Effector CD8-positive, alpha-beta T cell (primary cell): ENCODE measurements around the gene FAM149B1.

Experiments
- DNase-seq: peaks from one replicate; lab custom pipeline; 2025; lab: John Stamatoyannopoulos, UW

FAM149B1 gene

DNA sequence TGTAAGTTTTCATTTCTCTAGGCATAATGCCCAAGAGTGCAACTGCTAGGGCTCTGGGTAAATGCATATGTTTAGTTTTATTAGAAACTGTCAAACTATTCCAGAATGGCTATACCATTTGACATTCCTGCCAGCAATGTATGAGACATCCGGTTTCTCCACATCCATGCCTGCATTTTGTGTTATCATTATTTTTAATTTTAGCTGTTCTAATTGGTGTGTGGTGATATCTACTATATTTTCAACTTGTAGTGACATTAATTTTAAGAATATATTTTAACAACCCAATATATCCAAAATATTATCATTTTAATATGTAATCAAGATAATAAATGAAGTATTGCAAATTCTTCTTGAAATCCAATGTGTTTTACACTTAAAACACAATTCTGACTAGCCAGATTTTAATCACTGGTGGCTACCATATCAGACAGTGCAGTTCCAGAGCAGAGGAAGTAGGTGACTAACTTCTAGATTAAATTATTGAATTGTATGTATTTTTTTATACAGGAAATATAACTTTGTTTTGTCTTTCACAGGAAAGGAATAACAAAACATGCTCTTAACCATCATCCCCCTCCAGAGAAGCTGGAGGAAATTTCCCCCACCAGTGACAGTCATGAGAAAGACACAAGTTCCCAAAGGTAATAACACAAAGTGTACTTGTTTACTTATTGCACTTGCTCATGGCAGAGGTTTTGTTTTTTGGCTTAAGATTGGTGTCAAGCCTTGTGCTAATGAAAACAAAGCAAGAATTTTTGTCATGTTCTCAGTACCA lies 6.4 kb downstream of the FAM149B1 start:
- DNase-seq: no peak

DNA sequence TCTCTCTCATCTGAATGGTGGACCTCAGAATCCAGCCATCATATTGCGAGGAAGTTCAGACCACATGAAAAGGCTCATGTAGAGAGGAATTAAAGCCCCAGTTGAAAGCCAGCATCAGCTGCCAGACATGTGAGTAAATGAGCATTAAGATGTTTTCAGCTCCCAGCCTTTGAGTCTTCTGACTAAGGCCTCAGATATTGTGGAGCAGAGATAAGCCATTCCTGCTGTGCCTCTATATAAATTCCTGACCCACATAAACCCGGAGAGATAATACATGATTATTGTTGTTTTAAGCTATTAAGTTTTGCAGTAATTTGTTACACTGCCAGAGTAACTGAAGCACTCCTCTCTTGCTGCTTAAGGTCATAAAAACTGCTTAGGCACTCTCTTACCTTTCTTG lies 14.6 kb downstream of the FAM149B1 start:
- no peak for DNase-seq

DNA sequence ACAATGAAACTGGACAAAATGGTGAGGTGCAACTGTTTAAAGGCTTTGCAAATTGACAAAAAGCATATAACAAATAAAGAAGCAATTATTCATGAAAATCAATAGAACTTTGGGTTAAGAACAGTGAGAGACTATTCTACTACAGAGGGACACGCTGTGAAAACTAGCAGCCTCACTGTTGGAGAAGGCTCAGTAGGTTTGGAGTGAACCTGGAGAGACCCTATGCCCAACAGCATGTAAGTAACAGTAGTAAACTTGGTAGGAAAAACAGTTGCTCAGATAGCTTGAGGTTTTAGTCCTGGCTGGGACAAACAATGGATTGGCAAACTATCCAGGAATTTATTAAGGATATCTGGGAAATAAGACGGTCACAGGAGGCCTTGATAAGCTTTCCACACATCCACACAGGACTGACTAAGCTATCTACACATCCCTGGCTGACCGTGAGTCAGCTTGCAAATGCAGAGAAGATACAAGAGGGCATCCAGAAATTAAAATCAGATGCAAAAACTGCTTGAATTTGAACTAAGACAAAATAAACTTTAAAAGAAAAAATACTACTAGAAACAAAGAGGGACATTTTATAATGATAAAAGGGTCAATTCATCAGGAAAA lies 15.9 kb downstream of the FAM149B1 start:
- no peak for DNase-seq

DNA sequence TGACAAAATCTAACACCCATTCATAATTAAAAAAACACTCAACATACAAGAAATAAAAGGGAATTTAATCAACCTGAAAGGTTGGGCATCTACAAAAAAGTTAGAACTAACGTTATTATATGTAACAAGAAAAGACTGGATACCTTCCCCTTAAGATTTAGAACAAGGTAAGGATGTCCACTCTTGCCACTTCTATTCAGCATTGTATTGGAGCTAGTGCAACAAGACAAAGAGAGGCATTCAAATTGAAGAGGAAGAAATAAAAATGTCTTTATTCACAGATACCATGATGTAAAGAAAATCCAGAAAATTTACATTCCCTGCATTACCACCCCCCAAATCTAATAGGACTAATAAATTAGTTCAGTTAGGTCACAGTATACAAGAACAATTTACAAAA lies 18.3 kb downstream of the FAM149B1 start:
- no peak for DNase-seq

DNA sequence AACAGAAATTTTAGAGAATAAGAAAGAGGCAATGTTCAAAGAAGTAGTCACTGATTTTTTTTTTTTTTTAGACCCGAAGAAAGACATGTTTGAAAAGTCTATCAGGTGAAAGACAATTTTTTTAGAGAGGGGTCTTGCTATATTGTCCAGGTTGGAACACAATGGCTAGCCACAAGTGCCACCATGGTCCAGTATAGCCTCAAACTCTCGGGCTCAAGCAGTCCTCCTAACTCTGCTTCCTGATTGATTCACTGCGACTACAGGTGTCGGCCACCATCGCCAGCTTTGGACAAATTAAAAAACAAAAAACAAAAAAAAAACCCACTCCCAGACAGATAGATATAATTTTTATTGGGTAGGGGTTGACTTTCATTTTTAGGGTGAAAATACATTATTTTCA lies 22.3 kb downstream of the FAM149B1 start:
- no peak for DNase-seq

DNA sequence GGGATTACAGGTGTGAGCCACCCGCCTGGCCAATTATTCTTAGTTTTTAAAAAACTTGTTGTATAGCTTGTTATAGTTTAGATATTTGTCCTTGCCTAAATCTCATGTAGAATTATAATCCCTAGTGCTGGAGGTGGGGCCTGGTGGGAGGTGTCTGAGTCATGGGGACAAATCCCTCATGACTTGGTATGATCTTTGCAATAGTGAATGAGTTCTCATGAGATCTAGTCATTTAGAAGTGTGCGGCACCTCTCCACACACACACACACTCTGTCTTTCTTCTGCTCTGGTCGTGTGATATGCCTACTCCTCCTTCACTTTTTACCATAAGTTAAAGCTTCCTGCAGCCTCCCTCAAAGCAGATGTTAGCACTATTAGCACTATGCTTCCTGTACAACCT lies 37.2 kb downstream of the FAM149B1 start:
- no peak for DNase-seq

DNA sequence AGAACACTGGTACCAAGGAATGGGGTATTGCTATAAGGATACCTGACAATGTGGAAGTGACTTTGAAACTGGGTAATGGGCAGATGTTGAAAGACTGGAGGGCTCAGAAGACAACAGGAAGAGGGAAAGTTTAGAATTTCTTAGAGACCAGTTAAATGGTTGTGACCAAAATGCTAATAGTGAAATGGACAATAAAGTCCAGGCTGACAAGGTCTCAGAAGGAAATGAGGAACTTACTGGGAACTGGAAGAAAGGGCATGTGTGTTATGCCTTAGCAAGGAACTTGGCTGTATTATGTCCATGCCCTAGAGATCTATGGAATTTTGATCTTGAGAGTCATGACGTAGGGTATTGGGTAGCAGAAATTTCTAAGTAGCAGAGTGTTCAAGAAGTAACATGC lies 38.0 kb downstream of the FAM149B1 start:
- no peak for DNase-seq

DNA sequence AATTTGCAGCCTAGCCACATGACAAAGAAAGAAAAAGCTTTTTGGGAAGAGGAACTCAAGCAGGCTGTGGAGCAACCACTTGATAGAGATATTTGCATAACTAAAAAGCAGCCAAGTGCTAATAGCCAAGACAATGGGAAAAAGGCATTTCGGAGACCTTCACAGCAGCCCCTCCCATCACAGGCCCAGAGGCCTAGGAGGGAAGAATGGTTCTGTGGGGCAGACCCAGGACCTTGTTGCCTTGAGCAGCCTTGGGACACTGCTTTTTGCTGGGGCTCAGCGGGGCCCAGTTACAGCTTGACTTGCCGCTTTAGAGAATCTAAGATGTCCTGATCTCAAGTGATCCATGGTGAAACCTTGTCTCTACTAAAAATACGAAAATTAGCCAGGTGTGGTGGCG lies 38.5 kb downstream of the FAM149B1 start:
- no peak for DNase-seq

DNA sequence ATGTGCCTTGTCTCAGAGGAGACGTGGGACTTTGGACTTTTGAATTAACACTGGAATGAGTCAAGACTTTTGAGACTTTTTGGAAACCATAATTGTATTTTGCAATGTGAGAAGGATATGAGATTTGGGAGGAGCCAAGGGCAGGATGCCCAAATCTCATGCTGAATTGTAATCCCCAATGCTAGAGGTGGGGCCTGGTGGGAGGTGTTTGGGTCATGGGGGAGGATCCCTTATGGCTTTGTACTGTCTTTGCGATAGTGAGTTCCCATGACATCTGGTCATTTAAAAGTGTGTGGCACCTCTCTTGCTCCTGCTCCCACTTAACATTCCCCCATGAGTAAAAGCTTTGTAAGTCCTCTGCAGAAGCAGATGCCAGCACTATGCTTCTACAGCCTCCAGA lies 40.0 kb downstream of the FAM149B1 start:
- no peak for DNase-seq

DNA sequence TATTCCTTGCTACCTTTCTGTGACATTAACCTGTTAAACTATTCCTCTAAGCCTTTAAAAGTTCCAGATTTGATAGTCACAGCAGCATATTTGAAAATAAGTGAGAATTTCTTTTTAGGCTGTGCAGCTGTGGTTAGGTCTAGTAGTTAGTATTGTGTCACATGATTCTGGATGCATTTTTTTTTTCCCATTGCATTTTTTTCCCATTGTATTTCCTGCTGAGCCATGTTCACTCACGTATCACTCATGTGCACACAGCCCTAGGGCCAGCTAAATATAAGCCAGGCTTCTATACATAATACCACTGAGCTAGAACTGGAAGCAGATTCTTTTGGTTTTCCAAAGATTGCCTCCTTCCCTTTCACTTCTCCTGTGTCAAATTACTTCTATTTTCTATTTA lies 41.8 kb downstream of the FAM149B1 start:
- no peak for DNase-seq

DNA sequence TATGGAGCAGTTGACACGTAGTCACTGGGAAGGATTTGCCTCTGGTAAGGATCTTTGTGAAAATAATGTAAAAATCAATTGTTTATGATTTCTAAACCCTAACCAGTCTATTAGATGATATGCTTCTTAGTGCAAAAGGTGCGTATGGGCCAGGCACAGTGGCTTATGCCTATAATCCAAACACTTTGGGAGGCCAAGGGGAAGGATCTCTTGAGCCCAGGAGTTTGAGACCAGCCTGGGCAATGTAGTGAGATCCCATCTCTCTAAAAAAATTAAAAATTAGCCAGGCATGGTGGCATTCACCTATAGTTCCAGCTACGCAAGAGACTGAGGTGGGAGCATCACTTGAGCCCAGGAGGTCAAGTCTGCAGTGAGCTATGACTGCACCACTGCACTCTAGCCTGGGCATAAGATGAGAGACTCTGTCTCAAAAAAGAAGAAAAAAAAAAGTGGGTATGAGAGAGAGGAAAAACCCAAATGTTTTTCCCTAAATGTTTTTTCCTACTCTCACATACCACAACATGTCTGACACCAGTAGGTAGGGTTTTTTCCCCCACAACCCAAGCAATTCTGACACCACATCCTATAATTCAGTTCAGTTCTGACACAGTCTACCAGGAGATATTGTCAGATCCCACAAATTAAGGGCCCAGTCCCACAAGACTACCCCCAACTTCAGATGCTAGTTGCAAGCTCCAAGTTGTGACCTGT lies 42.6 kb downstream of the FAM149B1 start:
- no peak for DNase-seq

DNA sequence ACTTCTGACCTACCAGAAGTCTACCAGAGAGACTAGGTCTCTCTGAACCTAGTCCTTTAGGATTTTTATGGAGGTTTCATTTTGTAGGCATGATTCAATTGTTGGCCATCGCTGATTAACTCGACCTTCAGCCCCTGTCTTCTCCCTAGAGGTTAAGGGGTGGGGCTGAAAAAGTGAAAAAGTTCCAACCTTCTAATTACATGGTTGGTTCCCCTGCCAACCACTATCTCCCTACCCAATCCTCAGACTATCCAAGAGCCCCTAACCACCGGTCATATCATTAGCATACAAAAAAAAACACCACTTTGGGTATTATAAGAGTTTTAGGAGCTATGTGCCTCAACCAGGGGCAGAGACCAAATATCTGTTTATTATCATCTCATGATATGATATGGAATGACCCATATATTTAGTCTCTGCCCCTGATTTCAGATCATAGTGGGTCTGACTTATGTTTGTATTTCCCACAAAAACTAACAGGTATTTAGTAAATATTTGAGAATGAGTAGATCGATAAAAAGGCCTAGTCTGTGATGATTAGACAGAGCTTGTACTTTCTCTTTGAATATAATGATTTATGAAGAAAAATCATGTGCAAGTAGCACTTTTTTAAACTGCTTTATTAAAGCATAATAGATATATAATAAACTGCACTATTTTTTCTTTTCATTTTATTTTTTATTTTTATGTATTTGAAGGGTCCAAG lies 43.3 kb downstream of the FAM149B1 start:
- DNase-seq: no peak

DNA sequence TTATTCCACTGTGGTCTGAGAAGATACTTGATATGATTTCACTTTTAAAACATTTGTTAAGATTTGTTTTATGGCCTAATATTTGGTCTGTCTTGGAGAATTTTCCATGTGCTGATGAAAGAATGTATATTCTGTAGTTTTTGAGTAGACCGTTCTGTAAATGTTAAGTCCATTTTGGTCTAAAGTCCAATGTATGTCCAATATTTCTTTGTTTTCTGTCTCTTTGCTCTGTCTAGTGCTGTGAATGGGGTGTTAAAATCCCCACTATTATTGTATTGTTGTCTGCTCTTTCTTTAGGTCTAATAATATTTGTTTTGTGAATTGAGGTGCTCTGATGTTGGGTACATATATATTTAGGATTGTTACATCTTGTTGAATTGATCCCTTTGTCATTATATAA lies 47.8 kb downstream of the FAM149B1 start:
- DNase-seq: no peak

DNA sequence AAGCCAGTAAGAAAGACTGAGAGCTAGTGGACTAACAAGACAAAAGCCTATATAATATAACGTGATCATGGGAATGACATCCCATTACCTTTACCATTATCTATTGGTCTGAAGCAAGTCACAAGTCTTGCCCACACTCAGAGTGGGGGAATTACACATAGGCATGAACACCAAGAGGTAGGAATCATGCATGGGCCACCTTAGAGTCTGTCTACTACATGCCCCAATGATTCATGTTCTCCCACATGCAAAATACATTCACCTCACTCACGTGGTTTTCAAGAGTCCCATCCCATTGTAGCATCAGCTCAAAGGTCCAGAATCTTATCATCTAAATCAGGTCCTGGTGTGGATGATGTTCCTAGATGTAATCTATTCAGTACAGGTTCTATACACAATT lies 49.7 kb downstream of the FAM149B1 start:
- no peak for DNase-seq

DNA sequence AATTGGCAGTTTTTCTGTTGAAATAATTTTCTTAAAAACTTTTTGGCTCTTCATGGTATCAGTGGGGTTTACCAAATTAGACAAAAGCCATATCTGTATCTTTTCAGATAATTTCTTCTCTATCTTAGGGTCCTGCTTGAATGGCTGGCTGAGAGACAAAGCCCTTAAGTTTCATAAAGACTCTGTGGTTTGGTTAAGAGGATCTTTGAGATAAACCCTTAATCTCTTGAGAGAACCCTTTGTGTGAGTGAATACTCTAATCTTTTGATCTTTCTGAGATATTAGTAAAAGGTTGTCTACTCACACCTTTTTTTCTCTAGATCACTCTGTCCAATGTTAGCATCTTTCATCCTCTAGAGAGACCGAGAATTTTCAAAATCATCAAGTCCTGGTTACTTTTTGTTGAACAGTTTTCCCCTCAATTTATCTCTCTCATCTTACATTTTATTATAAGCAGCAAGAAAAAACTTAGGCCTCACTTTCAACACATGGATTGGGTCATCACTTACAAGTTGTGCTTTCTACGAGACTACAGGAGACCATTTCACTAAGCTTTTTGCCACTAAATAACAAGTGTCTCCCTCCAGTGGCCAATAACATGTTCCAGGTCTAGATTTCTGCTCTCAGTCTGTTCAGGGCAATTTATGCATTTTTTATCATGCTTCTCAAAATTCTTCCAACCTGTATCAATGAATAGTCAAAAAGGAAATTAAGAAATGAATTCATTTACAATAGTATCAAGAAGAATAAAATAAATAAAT lies 50.7 kb downstream of the FAM149B1 start:
- DNase-seq: no peak

DNA sequence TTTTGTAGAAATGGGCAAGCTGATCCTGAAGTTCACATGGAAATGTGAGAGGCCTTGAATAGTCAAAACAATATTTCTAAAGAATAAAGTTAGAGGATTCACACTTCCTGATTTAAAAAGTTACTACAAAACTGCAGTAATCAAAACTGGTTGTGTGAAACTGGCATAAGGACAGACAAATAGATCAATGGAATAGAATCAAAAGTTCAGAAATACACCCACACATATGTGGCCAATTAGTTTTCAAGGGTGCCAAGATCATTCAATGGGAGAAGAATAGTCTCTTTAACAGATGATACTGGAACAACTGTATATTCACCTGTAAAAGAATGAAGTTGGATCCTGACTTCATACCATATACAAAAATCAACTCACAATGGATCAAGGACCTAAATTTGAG lies 51.5 kb downstream of the FAM149B1 start:
- no peak for DNase-seq

DNA sequence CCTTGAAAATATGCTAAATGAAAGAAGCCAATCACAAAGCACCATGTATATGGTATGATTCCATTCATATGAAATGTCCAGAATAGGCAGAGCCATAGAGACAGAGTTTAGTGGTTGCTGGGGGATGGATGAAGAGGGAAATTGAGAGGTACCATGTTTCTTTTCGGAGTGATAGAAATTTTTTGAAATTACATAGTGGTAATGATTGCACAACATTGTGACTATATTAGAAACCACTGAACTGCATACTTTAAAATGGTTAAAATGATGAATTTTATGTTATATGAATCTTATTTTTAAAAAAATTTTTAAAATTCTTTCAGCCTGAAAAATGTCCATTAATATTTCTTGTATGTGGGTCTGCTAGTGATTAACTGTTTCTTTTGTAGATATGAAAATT lies 53.1 kb downstream of the FAM149B1 start:
- DNase-seq: no peak

DNA sequence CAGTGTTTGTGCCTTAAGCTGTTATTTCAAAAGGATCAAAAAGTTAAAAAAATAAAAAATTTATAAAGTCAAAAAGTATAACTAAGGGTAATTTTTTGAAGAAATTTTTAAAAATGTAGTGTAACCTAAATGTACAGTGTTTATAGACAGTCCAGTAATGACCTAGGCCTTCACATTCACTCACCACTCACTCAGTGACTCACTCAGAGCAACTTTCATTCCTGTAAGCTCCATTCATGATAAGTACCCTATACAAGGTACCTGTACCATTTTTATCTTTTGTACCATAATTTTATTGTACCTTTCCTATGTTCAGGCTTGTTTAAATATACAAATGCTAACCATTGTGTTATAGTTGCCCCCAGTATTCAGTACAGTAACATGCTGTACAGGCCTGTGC lies 57.6 kb downstream of the FAM149B1 start:
- DNase-seq: no peak

DNA sequence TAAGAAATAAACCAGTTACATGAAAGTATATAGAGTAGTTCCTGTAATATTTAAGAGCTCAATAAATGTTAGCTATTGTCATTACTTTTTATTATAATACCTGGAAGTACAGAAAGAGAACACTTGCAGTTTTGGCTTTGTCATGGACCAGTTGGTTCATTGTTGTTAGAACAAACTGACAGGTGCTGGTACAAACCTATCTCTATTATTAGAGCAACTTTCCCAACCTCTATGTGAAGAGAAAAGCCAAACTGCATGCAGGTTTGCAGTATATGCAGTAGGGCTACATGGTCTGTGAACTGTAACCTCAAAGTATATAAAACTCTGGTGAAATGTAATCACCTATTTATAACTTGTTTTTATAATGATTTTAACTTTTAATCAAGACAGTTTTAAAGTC lies 58.7 kb downstream of the FAM149B1 start:
- DNase-seq: no peak

DNA sequence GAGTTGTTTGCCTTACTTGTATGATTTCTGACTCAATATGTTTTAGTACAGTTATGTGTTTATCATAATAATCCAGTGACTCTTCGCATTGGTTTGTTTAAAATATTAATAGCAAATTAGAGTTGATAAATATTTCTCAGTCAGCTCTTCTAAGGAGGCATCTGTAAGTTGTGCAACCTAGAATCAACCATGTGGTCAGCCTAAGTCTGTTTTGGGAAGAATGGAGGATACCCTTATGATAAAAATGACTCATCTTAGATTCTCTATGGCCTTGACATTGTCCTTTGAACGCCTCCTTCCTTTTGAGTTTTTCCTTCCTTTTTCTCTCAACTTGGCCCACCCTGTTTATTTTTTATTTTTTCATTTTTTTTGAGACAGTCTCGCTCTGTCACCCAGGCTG lies 60.3 kb downstream of the FAM149B1 start:
- DNase-seq: no peak

DNA sequence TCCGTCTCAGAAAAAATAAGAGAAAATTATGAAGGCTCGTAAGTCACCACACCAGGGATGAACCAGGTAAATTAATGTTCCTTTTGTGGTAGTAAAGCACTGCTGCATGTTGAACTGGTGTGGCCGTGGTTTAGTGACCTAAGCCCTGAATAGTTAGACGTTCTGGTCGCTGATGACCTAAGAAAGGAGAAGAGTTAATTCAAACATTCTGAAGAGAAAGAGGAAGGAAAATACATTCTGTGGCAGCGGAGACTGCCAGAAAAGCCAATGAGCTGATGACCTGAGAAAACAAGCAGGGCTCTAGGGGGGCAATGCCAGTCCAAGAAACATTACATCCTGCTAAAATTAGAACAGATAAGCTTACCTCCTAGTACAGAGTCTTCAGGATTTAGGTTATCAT lies 61.6 kb downstream of the FAM149B1 start:
- DNase-seq: no peak

DNA sequence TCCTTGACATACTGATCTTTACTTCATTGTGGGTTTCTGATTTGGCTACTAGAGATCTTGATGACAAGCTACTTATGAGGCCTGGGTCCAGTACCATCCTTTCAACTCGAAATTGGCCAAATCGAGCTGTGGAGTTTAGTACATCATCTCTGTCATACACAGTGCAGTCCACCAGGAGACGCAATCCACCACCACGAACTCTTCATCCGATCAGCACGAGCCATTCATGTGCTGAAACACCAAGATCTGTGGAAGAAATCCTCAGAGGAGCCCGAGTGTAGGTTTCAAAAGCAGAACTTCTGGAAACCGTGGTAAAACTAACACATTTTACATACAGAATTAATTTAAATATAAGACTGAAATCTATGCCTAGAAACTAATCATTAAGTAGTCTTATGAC lies 65.0 kb downstream of the FAM149B1 start:
- no peak for DNase-seq
